ENCODE data around the gene MAP4K2. TPM values are rescaled to one million over a fixed set of nuclear protein-coding genes. Genes with fewer than 3 reads are reported as not detected.

Gene MAP4K2
- total RNA-seq, 1 experiment from 2014 or later = 24.5 TPM

DNA sequence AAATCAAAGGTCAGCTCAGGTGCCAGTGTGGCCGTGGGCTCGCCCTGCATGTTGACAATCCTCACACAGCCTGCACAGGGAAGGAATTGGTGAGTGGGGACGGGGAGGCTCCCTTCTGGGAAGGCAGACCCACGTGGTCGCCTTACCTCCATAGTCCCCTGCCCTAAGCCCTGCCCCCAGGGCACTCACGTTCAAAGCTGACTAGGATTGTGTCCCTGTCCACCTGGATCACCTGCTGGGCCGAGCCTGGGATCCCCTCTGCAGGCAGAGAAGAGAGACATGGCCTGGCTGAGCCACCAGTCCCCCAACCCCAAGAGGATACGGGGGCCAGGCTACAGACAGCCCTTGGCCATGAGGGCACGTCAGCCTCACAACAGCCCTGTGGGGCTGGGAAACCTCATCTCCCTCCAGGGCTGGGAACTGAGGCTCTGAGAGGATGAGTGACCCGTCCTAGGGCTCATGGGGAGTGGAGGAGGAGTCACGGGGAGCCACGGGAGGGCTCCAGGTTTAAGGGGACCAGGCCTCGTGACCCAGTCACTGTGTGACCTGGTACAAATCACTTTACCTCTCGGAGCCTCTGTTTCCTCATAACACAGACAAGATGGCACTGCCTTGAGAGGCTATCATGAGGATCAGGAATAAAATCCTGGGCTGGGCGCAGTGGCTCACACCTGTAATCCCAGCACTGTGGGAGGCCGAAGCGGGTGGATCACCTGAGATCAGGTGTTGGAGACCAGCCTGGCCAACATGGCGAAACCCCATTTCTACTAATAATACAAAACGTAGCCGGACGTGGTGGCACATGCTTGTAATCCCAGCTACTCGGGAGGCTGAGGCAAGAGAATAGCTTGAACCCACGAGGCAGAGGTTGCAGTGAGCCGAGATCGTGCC lies 12.6 kb downstream of the MAP4K2 start:
- Mint-ChIP-seq H3K9me3 (no peaks in the 10 kb centered on the region), H3K36me3 (no peaks in the 10 kb centered on the region; the same call in 1 of the 2 replicates), H3K27ac (no peak overlapping the region), H3K4me3 (no peak overlapping the region), H3K4me1 (no peaks in the 10 kb centered on the region), H3K27me3 (ENCODE audit: low read depth) (no peaks in the 10 kb centered on the region)
- POLR2A ChIA-PET = no interaction called here
- no peak for TF ChIP-seq NFE2L1 (CRISPR knock-in tag; IDR thresholded peaks at IDR 0.05)
- no peak for TF ChIP-seq ETV6 (CRISPR knock-in tag; IDR thresholded peaks at IDR 0.05)
- TF ChIP-seq, protein P1, sequence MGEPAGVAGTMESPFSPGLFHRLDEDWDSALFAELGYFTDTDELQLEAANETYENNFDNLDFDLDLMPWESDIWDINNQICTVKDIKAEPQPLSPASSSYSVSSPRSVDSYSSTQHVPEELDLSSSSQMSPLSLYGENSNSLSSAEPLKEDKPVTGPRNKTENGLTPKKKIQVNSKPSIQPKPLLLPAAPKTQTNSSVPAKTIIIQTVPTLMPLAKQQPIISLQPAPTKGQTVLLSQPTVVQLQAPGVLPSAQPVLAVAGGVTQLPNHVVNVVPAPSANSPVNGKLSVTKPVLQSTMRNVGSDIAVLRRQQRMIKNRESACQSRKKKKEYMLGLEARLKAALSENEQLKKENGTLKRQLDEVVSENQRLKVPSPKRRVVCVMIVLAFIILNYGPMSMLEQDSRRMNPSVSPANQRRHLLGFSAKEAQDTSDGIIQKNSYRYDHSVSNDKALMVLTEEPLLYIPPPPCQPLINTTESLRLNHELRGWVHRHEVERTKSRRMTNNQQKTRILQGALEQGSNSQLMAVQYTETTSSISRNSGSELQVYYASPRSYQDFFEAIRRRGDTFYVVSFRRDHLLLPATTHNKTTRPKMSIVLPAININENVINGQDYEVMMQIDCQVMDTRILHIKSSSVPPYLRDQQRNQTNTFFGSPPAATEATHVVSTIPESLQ (CRISPR knock-in tag; IDR thresholded peaks at IDR 0.05) = no peak
- no peak for TF ChIP-seq TEAD4 (CRISPR knock-in tag; IDR thresholded peaks at IDR 0.05)
- TF ChIP-seq, protein P2, sequence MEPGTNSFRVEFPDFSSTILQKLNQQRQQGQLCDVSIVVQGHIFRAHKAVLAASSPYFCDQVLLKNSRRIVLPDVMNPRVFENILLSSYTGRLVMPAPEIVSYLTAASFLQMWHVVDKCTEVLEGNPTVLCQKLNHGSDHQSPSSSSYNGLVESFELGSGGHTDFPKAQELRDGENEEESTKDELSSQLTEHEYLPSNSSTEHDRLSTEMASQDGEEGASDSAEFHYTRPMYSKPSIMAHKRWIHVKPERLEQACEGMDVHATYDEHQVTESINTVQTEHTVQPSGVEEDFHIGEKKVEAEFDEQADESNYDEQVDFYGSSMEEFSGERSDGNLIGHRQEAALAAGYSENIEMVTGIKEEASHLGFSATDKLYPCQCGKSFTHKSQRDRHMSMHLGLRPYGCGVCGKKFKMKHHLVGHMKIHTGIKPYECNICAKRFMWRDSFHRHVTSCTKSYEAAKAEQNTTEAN (CRISPR knock-in tag; IDR thresholded peaks at IDR 0.05) = no peak
- TF ChIP-seq KAT7 (CRISPR knock-in tag; IDR thresholded peaks at IDR 0.05; ENCODE audit: borderline replicate concordance) = no peak
- TF ChIP-seq CREB1 (CRISPR knock-in tag; IDR thresholded peaks at IDR 0.05) = no peak
- TF ChIP-seq, protein P3, sequence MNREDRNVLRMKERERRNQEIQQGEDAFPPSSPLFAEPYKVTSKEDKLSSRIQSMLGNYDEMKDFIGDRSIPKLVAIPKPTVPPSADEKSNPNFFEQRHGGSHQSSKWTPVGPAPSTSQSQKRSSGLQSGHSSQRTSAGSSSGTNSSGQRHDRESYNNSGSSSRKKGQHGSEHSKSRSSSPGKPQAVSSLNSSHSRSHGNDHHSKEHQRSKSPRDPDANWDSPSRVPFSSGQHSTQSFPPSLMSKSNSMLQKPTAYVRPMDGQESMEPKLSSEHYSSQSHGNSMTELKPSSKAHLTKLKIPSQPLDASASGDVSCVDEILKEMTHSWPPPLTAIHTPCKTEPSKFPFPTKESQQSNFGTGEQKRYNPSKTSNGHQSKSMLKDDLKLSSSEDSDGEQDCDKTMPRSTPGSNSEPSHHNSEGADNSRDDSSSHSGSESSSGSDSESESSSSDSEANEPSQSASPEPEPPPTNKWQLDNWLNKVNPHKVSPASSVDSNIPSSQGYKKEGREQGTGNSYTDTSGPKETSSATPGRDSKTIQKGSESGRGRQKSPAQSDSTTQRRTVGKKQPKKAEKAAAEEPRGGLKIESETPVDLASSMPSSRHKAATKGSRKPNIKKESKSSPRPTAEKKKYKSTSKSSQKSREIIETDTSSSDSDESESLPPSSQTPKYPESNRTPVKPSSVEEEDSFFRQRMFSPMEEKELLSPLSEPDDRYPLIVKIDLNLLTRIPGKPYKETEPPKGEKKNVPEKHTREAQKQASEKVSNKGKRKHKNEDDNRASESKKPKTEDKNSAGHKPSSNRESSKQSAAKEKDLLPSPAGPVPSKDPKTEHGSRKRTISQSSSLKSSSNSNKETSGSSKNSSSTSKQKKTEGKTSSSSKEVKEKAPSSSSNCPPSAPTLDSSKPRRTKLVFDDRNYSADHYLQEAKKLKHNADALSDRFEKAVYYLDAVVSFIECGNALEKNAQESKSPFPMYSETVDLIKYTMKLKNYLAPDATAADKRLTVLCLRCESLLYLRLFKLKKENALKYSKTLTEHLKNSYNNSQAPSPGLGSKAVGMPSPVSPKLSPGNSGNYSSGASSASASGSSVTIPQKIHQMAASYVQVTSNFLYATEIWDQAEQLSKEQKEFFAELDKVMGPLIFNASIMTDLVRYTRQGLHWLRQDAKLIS (CRISPR knock-in tag; IDR thresholded peaks at IDR 0.05; ENCODE audit: borderline replicate concordance) = no peak
- no peak for TF ChIP-seq SOX15 (CRISPR knock-in tag; IDR thresholded peaks at IDR 0.05)
- TF ChIP-seq OVOL2 (CRISPR knock-in tag; IDR thresholded peaks at IDR 0.05; ENCODE audit: borderline replicate concordance) = no peak
- TF ChIP-seq, protein P4, sequence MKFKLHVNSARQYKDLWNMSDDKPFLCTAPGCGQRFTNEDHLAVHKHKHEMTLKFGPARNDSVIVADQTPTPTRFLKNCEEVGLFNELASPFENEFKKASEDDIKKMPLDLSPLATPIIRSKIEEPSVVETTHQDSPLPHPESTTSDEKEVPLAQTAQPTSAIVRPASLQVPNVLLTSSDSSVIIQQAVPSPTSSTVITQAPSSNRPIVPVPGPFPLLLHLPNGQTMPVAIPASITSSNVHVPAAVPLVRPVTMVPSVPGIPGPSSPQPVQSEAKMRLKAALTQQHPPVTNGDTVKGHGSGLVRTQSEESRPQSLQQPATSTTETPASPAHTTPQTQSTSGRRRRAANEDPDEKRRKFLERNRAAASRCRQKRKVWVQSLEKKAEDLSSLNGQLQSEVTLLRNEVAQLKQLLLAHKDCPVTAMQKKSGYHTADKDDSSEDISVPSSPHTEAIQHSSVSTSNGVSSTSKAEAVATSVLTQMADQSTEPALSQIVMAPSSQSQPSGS (CRISPR knock-in tag; IDR thresholded peaks at IDR 0.05; ENCODE audit: borderline replicate concordance, low read depth) = no peak
- no peak for TF ChIP-seq RELA (CRISPR knock-in tag; IDR thresholded peaks at IDR 0.05; ENCODE audit: borderline replicate concordance)
- no peak for TF ChIP-seq TP53 (CRISPR knock-in tag; IDR thresholded peaks at IDR 0.05)
- CTCF ChIA-PET = no interaction called here
- ATAC-seq (no peak), DNase-seq (ENCODE audit: low spot score) (no peak)

DNA sequence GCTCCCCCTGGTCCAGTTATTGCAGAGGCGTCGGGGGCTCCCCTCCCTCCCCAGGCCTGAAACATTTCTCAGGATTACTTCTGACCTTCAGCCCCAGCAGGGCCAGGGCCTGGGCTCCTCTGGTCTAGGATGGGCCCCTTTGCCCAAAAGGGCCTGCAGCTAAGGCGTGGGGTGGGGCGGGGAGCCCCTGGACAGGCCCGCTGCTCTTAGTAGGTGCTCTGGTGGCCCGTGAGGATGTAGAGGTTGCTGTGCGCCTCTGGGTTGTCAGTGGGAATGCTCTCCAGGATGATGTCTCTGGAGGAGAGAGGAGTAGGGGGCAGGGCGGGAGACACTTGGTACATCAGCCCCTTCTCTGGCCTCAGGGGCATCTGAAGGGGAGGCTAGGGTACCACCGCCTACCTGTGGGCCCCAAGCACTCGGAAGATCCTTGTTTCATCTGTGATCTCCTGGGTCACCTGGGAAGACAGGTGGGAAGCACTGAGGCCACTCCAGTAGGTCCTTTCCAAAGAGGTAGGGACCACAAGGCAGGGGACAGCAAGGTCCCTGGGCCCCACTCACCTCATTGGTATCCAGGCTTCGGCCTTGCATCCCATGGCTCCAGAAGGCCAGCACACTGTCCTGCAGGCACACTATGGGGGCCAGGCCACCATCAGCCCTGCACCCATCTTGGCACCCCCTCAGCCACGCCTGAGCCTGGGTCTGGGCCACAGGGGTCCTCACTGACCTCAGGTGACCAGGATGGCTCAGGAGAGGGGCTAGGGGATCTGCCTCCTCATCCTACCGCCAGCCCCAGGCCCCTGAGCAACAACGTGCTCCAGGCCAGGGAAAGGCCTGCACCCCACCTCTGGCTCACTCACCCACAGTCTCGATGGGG lies 13.4 kb downstream of the MAP4K2 start:
- Mint-ChIP-seq H3K4me1 (no peaks in the 10 kb centered on the region), H3K27me3 (ENCODE audit: low read depth) (no peaks in the 10 kb centered on the region), H3K9me3 (no peaks in the 10 kb centered on the region), H3K36me3 (no peaks in the 10 kb centered on the region; the same call in 1 of the 2 replicates), H3K27ac (no peak overlapping the region), H3K4me3 (no peak overlapping the region)
- POLR2A ChIA-PET = no interaction called here
- ATAC-seq (no peak), DNase-seq (ENCODE audit: low spot score) (no peak)
- CTCF ChIA-PET = no interaction called here
- TF ChIP-seq, protein P5, sequence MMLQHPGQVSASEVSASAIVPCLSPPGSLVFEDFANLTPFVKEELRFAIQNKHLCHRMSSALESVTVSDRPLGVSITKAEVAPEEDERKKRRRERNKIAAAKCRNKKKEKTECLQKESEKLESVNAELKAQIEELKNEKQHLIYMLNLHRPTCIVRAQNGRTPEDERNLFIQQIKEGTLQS (CRISPR knock-in tag; conservative IDR thresholded peaks at IDR 0.05) = no peak
- TF ChIP-seq, protein P6, sequence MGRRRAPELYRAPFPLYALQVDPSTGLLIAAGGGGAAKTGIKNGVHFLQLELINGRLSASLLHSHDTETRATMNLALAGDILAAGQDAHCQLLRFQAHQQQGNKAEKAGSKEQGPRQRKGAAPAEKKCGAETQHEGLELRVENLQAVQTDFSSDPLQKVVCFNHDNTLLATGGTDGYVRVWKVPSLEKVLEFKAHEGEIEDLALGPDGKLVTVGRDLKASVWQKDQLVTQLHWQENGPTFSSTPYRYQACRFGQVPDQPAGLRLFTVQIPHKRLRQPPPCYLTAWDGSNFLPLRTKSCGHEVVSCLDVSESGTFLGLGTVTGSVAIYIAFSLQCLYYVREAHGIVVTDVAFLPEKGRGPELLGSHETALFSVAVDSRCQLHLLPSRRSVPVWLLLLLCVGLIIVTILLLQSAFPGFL (CRISPR knock-in tag; IDR thresholded peaks at IDR 0.05; ENCODE audit: borderline replicate concordance) = no peak
- TF ChIP-seq, protein P3 (CRISPR knock-in tag; IDR thresholded peaks at IDR 0.05; ENCODE audit: borderline replicate concordance) = no peak
- no peak for TF ChIP-seq ATF1 (CRISPR knock-in tag; IDR thresholded peaks at IDR 0.05)
